ENCODE measurements around the gene BNIP2.

GRCh38 chr15:59713177-59713576 lies 24.1 kb upstream of the BNIP2 start:
- TF ChIP-seq CTCF (IDR thresholded peaks at IDR 0.05): no peak
- no peak for TF ChIP-seq POLR2A (IDR thresholded peaks at IDR 0.05)

Data from prostate gland (tissue), 2 donors.